ENCODE data around the gene SND1.

SND1 gene

GRCh38 chr7:127761196-127761595 lies 109.2 kb downstream of the SND1 start:
- TF ChIP-seq CTCF (IDR thresholded peaks at IDR 0.05; ENCODE audit: borderline replicate concordance, insufficient read depth, low read depth, low read length), result no peak
- no peak overlapping the region for H3K4me3 ChIP-seq (ENCODE audit: low read depth, low read length)

GRCh38 chr7:127764681-127765080 lies 112.7 kb downstream of the SND1 start:
- H3K4me3 ChIP-seq (ENCODE audit: low read depth, low read length), result no peak overlapping the region
- no peak for TF ChIP-seq CTCF (IDR thresholded peaks at IDR 0.05; ENCODE audit: borderline replicate concordance, insufficient read depth, low read depth, low read length)

GRCh38 chr7:127765150-127765549 lies 113.2 kb downstream of the SND1 start:
- H3K4me3 ChIP-seq (ENCODE audit: low read depth, low read length), result no peak overlapping the region

GRCh38 chr7:127766831-127767459 lies 115.0 kb downstream of the SND1 start:
- no peak overlapping the region for H3K4me3 ChIP-seq (ENCODE audit: low read depth, low read length)
- TF ChIP-seq CTCF (IDR thresholded peaks at IDR 0.05; ENCODE audit: borderline replicate concordance, insufficient read depth, low read depth, low read length), result no peak

More at GRCh38 chr7:127765150-127765549, 113.2 kb downstream of the SND1 start:
- TF ChIP-seq CTCF (IDR thresholded peaks at IDR 0.05; ENCODE audit: borderline replicate concordance, insufficient read depth, low read depth, low read length), result no peak

- no peak overlapping the region for H3K4me3 ChIP-seq (ENCODE audit: low read depth, low read length)
- TF ChIP-seq CTCF (IDR thresholded peaks at IDR 0.05; ENCODE audit: borderline replicate concordance, insufficient read depth, low read depth, low read length), result no peak
These were observed 116.2 kb downstream of the SND1 start for GRCh38 chr7:127768241-127768640.

- TF ChIP-seq CTCF (IDR thresholded peaks at IDR 0.05; ENCODE audit: borderline replicate concordance, insufficient read depth, low read depth, low read length), result no peak
- H3K4me3 ChIP-seq (ENCODE audit: low read depth, low read length), result no peak overlapping the region
These were observed 117.1 kb downstream of the SND1 start for GRCh38 chr7:127769137-127769536.

GRCh38 chr7:127769696-127770400 lies 117.9 kb downstream of the SND1 start:
- no peak overlapping the region for H3K4me3 ChIP-seq (ENCODE audit: low read depth, low read length)

More at GRCh38 chr7:127769696-127770400, 117.9 kb downstream of the SND1 start:
- no peak for TF ChIP-seq CTCF (IDR thresholded peaks at IDR 0.05; ENCODE audit: borderline replicate concordance, insufficient read depth, low read depth, low read length)

All from GM12875 (cell line).